SK-N-SH (cell line): Measurements from ENCODE around the gene RNF112. TPM values are rescaled to one million over a fixed set of nuclear protein-coding genes. Genes with fewer than 3 reads are reported as not detected.

ENCODE experiments used
- CTCF ChIA-PET: fragments of 300-600, 350-600 bp; formaldehyde crosslinking; extraction: SDS; loops from one replicate; lab custom pipeline; 2021; lab: Yijun Ruan, JAX
- POLR2A ChIA-PET: fragments of 350-600 bp; sonication (Branson Sonifier 250); formaldehyde crosslinking; extraction: SDS; loops from one replicate; lab custom pipeline; 2020; ENCODE audit warnings: antibody characterized with exemption, inconsistent platforms; lab: Yijun Ruan, JAX
- DNase-seq: peaks from one replicate; pipeline ENCODE4 v3.0.0; 2012
- H2AFZ ChIP-seq: fragments of 200-600 bp; sonication (generic); 2 replicates; pipeline ENCODE4 v1.8.1; 2016; ENCODE audit warnings: antibody characterized with exemption, mild to moderate bottlenecking, low read depth
- H3F3A ChIP-seq: fragments of 200-600 bp; sonication (generic); replicated peaks from 2 replicates; pipeline ENCODE3; 2016; ENCODE audit warnings: antibody characterized with exemption, mild to moderate bottlenecking; ENCODE audit not compliant: insufficient read depth
- H3K27ac ChIP-seq, 2 experiments: fragments of 200-500 bp in 1 of 2; fragments of 200-600 bp in 1 of 2; sonication (Bioruptor generic) in 1 of 2; sonication (generic), shearing (Covaris generic) in 1 of 2; 2 replicates each; pipeline versions ENCODE4 v1.5.1 to v1.6.1; 2014 to 2016; ENCODE audit warnings: low read depth in 2 of 2, inconsistent platforms in 1 of 2, low read length in 1 of 2, mild to moderate bottlenecking in 1 of 2, mixed read lengths in 1 of 2
- H3K27me3 ChIP-seq: fragments of 200-600 bp; sonication (generic), shearing (Covaris generic); 2 replicates; pipeline ENCODE4 v1.6.1; 2016; ENCODE audit warnings: mixed run types; ENCODE audit not compliant: insufficient read depth
- H3K36me3 ChIP-seq, 2 experiments: fragments of 200-500 bp in 1 of 2; fragments of 200-600 bp in 1 of 2; sonication (Bioruptor generic) in 1 of 2; sonication (generic) in 1 of 2; replicated peaks in 1 of 2; 2 replicates each; pipeline versions ENCODE3 to v1.5.1; 2014 to 2016; ENCODE audit warnings: low read length in 1 of 2, mild to moderate bottlenecking in 1 of 2; ENCODE audit not compliant: insufficient read depth in 2 of 2, control insufficient read depth in 1 of 2
- H3K4me1 ChIP-seq, 2 experiments: fragments of 200-500 bp in 1 of 2; fragments of 200-600 bp in 1 of 2; sonication (Bioruptor generic) in 1 of 2; sonication (generic), shearing (Covaris generic) in 1 of 2; 2 replicates each; pipeline versions ENCODE4 v1.5.1 to v1.6.1; 2014 to 2016; ENCODE audit warnings: low read depth in 1 of 2, low read length in 1 of 2, mixed run types in 1 of 2; ENCODE audit not compliant: insufficient read depth in 2 of 2, control insufficient read depth in 1 of 2
- H3K4me2 ChIP-seq: fragments of 200-600 bp; sonication (generic), shearing (Covaris generic); 2 replicates; pipeline ENCODE4 v1.6.1; 2017; ENCODE audit warnings: mixed run types
- H3K4me3 ChIP-seq, 2 experiments: fragments of 200-500 bp in 1 of 2; fragments of 200-600 bp in 1 of 2; sonication (Bioruptor generic) in 1 of 2; sonication (generic), shearing (Covaris generic) in 1 of 2; 2 replicates each; pipeline versions ENCODE4 v1.5.1 to v1.8.1; 2014 to 2016; ENCODE audit warnings: low read depth in 2 of 2, inconsistent platforms in 1 of 2, low read length in 1 of 2, mild to moderate bottlenecking in 1 of 2, mixed read lengths in 1 of 2, moderate library complexity in 1 of 2
- H3K79me2 ChIP-seq: fragments of 200-600 bp; sonication (generic); 2 replicates; pipeline ENCODE4 v1.8.1; 2017; ENCODE audit warnings: mild to moderate bottlenecking; ENCODE audit not compliant: insufficient read depth
- H3K9ac ChIP-seq: fragments of 200-600 bp; sonication (generic); 2 replicates; pipeline ENCODE4 v1.6.1; 2017; ENCODE audit warnings: mixed run types
- H3K9me2 ChIP-seq: fragments of 200-600 bp; sonication (generic); 2 replicates; pipeline ENCODE4 v1.6.1; 2017; ENCODE audit warnings: mixed run types
- H3K9me3 ChIP-seq: fragments of 200-600 bp; sonication (generic); 2 replicates; pipeline ENCODE4 v1.6.1; 2017; ENCODE audit warnings: mixed run types, mild to moderate bottlenecking, moderate library complexity
- H4K20me1 ChIP-seq: fragments of 200-600 bp; sonication (generic); 2 replicates; pipeline ENCODE4 v1.6.1; 2017; ENCODE audit warnings: mild to moderate bottlenecking, mixed run types; ENCODE audit not compliant: insufficient read depth
- CHD2 ChIP-seq: fragments of 150-350 bp; IDR thresholded peaks from 2 replicates; pipeline ENCODE4 v1.6.1; 2018; ENCODE audit warnings: low read length; ENCODE audit not compliant: partially characterized antibody
- EP300 ChIP-seq, 2 experiments: IDR thresholded peaks; 2 replicates each; pipeline versions ENCODE4 v1.4.0 to v1.6.1; 2012; ENCODE audit warnings: borderline replicate concordance in 1 of 2, low read depth in 1 of 2, low read length in 1 of 2
- EZH2phosphoT487 ChIP-seq: fragments of 200-600 bp; sonication (generic); IDR thresholded peaks from 2 replicates; pipeline ENCODE4 v1.6.1; 2017; ENCODE audit warnings: low read depth, mixed run types, mild to moderate bottlenecking, antibody characterized with exemption, moderate library complexity, borderline replicate concordance
- FOSL2 ChIP-seq: IDR thresholded peaks from 2 replicates; pipeline ENCODE4 v1.4.0; 2012; ENCODE audit warnings: low read depth, mild to moderate bottlenecking, moderate library complexity, borderline replicate concordance
- FOXM1 ChIP-seq: IDR thresholded peaks from 2 replicates; pipeline ENCODE4 v1.4.0; 2012; ENCODE audit warnings: low read depth, mild to moderate bottlenecking
- GABPA ChIP-seq: IDR thresholded peaks from 2 replicates; pipeline ENCODE4 v1.4.0; 2012; ENCODE audit warnings: low read depth, mild to moderate bottlenecking
- JUND ChIP-seq: IDR thresholded peaks from 2 replicates; pipeline ENCODE4 v1.4.0; 2012
- NFIC ChIP-seq: IDR thresholded peaks from 2 replicates; pipeline ENCODE4 v1.4.0; 2012; ENCODE audit warnings: borderline replicate concordance
- NRF1 ChIP-seq: IDR thresholded peaks from 2 replicates; pipeline ENCODE4 v1.6.1; 2012; ENCODE audit warnings: low read depth, mild to moderate bottlenecking, low read length
- POLR2AphosphoS5 ChIP-seq: IDR thresholded peaks from 2 replicates; pipeline ENCODE4 v1.6.1; 2012; ENCODE audit warnings: low read depth, low read length
- RAD21 ChIP-seq: IDR thresholded peaks from 2 replicates; pipeline ENCODE4 v1.6.1; 2012; ENCODE audit warnings: mild to moderate bottlenecking, low read length
- RXRA ChIP-seq: IDR thresholded peaks from 2 replicates; pipeline ENCODE4 v1.4.0; 2012; ENCODE audit warnings: low read depth, mild to moderate bottlenecking, borderline replicate concordance
- SIN3A ChIP-seq: IDR thresholded peaks from 2 replicates; pipeline ENCODE4 v1.6.1; 2012; ENCODE audit warnings: low read depth, mild to moderate bottlenecking, low read length, moderate library complexity, borderline replicate concordance
- TAF1 ChIP-seq: IDR thresholded peaks from 2 replicates; pipeline ENCODE4 v1.6.1; 2012; ENCODE audit warnings: low read depth, mild to moderate bottlenecking, low read length, moderate library complexity, borderline replicate concordance
- TCF12 ChIP-seq: IDR thresholded peaks from 2 replicates; pipeline ENCODE4 v1.4.0; 2012
- WGBS: methylation state at CpG from one replicate; pipeline ENCODE4 v1.1.6; 2017; ENCODE audit warnings: low lambda C conversion rate; 5-methylcytosine and 5-hydroxymethylcytosine counted together
- polyA plus RNA-seq, 3 experiments: library from polyadenylated mRNA; depleted of rRNA; stranded (reverse); fragments of >200 nt; gene quantifications; 2 replicates each; pipeline ENCODE4 v1.2.3, GENCODE V29; 2012
- TF ChIP-seq, protein P1 (sequence below): fragments of 200-600 bp; sonication (generic); IDR thresholded peaks from 2 replicates; pipeline ENCODE4 v1.6.1; 2017; ENCODE audit warnings: antibody characterized with exemption, mild to moderate bottlenecking, moderate library complexity
- TF ChIP-seq, protein P2 (sequence below): IDR thresholded peaks from 2 replicates; pipeline ENCODE4 v1.6.1; 2012; ENCODE audit warnings: mild to moderate bottlenecking, low read depth, low read length, moderate library complexity
- TF ChIP-seq, protein P3 (sequence below): fragments of 150-350 bp; IDR thresholded peaks from 2 replicates; pipeline ENCODE4 v1.6.1; 2017; ENCODE audit warnings: antibody characterized with exemption, low read length, low read depth, borderline replicate concordance
- TF ChIP-seq, protein P4 (sequence below): fragments of 150-350 bp; IDR thresholded peaks from 2 replicates; pipeline ENCODE4 v1.6.1; 2016; ENCODE audit warnings: mild to moderate bottlenecking, low read depth, low read length
- TF ChIP-seq, protein P5 (sequence below): IDR thresholded peaks from 2 replicates; pipeline ENCODE4; 2012

Gene RNF112
- polyA plus RNA-seq, 1 of the 3 experiments (the other 2 are of a cell fraction): 22.6 TPM

DNA sequence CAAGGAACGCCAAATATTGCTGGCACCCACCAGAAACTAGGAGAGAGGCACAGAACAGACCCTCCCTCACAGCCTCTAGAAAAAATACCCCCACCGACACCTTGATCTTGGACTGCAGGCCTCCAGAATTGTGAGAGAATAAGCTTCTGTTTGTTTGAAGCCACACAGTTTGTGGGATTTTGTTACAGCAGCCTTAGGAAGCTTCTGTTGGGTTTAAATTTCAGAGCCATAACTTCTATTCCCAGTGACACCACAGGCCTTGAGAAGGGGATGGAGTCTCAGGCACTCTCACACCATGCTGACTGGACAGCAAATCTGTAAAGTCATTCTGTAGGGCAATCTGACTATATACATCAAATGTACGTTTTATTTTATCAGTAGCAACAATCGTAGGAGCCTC lies 38.6 kb downstream of the RNF112 start:
- CTCF ChIA-PET: interaction anchor here (8.0 kb wide), 1 partner anchor 88 kb away, joined by 305 read pairs; the partner anchor contains the start of gene B9D1

More for the DNA sequence above, 38.6 kb downstream of the RNF112 start:
- peak overlapping the region; percentile 82 to 87; a peak in 3 of 4 replicates for H3K27ac ChIP-seq
- H2AFZ ChIP-seq: no peak overlapping the region; the same call in 1 of the 2 replicates
- peaks cover 19% of the 10 kb centered on the region for H3F3A ChIP-seq
- H3K9me3 ChIP-seq: 0 out of 2 replicates have a peak, but pooled peaks cover 5% of the 10 kb centered on the region
- no peaks in the 10 kb centered on the region for H3K27me3 ChIP-seq
- H3K4me2 ChIP-seq: peak overlapping the region; percentile 12; the same call in 1 of the 2 replicates
- no peaks in the 10 kb centered on the region for H4K20me1 ChIP-seq
- H3K36me3 ChIP-seq: peaks cover 0 to 4% of the 10 kb centered on the region in 2 experiments
- H3K9ac ChIP-seq: no peak overlapping the region
- no peaks in the 10 kb centered on the region for H3K9me2 ChIP-seq
- 93% methylated on average over 4 of the region's 4 CpGs for WGBS
- POLR2A ChIA-PET: no interaction called here
- H3K79me2 ChIP-seq: no peaks in the 10 kb centered on the region
- DNase-seq: no peak
- H3K4me3 ChIP-seq: no peak overlapping the region
- TF ChIP-seq, protein P1, sequence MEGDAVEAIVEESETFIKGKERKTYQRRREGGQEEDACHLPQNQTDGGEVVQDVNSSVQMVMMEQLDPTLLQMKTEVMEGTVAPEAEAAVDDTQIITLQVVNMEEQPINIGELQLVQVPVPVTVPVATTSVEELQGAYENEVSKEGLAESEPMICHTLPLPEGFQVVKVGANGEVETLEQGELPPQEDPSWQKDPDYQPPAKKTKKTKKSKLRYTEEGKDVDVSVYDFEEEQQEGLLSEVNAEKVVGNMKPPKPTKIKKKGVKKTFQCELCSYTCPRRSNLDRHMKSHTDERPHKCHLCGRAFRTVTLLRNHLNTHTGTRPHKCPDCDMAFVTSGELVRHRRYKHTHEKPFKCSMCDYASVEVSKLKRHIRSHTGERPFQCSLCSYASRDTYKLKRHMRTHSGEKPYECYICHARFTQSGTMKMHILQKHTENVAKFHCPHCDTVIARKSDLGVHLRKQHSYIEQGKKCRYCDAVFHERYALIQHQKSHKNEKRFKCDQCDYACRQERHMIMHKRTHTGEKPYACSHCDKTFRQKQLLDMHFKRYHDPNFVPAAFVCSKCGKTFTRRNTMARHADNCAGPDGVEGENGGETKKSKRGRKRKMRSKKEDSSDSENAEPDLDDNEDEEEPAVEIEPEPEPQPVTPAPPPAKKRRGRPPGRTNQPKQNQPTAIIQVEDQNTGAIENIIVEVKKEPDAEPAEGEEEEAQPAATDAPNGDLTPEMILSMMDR: no peak
- no peak for TF ChIP-seq GABPA
- TF ChIP-seq JUND: no peak
- no peak for TF ChIP-seq TCF12
- TF ChIP-seq, protein P2, sequence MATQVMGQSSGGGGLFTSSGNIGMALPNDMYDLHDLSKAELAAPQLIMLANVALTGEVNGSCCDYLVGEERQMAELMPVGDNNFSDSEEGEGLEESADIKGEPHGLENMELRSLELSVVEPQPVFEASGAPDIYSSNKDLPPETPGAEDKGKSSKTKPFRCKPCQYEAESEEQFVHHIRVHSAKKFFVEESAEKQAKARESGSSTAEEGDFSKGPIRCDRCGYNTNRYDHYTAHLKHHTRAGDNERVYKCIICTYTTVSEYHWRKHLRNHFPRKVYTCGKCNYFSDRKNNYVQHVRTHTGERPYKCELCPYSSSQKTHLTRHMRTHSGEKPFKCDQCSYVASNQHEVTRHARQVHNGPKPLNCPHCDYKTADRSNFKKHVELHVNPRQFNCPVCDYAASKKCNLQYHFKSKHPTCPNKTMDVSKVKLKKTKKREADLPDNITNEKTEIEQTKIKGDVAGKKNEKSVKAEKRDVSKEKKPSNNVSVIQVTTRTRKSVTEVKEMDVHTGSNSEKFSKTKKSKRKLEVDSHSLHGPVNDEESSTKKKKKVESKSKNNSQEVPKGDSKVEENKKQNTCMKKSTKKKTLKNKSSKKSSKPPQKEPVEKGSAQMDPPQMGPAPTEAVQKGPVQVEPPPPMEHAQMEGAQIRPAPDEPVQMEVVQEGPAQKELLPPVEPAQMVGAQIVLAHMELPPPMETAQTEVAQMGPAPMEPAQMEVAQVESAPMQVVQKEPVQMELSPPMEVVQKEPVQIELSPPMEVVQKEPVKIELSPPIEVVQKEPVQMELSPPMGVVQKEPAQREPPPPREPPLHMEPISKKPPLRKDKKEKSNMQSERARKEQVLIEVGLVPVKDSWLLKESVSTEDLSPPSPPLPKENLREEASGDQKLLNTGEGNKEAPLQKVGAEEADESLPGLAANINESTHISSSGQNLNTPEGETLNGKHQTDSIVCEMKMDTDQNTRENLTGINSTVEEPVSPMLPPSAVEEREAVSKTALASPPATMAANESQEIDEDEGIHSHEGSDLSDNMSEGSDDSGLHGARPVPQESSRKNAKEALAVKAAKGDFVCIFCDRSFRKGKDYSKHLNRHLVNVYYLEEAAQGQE: no peak
- TF ChIP-seq NFIC: no peak
- TF ChIP-seq FOSL2: no peak
- TF ChIP-seq RXRA: no peak
- TF ChIP-seq NRF1: no peak
- TF ChIP-seq EZH2phosphoT487: no peak
- TF ChIP-seq, protein P3, sequence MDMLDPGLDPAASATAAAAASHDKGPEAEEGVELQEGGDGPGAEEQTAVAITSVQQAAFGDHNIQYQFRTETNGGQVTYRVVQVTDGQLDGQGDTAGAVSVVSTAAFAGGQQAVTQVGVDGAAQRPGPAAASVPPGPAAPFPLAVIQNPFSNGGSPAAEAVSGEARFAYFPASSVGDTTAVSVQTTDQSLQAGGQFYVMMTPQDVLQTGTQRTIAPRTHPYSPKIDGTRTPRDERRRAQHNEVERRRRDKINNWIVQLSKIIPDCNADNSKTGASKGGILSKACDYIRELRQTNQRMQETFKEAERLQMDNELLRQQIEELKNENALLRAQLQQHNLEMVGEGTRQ: no peak
- no peak for TF ChIP-seq TAF1
- no peak for TF ChIP-seq SIN3A
- no peak for TF ChIP-seq CHD2
- no peak for TF ChIP-seq EP300 (IDR thresholded peaks at IDR 0.05; ENCODE audit: borderline replicate concordance in 1 of 2, low read depth in 1 of 2, low read length in 1 of 2)
- no peak for TF ChIP-seq RAD21
- no peak for TF ChIP-seq POLR2AphosphoS5
- TF ChIP-seq, protein P4, sequence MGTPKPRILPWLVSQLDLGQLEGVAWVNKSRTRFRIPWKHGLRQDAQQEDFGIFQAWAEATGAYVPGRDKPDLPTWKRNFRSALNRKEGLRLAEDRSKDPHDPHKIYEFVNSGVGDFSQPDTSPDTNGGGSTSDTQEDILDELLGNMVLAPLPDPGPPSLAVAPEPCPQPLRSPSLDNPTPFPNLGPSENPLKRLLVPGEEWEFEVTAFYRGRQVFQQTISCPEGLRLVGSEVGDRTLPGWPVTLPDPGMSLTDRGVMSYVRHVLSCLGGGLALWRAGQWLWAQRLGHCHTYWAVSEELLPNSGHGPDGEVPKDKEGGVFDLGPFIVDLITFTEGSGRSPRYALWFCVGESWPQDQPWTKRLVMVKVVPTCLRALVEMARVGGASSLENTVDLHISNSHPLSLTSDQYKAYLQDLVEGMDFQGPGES: no peak
- TF ChIP-seq, protein P5, sequence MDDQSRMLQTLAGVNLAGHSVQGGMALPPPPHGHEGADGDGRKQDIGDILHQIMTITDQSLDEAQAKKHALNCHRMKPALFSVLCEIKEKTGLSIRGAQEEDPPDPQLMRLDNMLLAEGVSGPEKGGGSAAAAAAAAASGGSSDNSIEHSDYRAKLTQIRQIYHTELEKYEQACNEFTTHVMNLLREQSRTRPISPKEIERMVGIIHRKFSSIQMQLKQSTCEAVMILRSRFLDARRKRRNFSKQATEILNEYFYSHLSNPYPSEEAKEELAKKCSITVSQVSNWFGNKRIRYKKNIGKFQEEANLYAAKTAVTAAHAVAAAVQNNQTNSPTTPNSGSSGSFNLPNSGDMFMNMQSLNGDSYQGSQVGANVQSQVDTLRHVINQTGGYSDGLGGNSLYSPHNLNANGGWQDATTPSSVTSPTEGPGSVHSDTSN: no peak
- no peak for TF ChIP-seq FOXM1
- H3K4me1 ChIP-seq: peaks cover 9 to 27% of the 10 kb centered on the region in 2 experiments
